ENCODE data around the gene PGM2. TPM values are rescaled to one million over a fixed set of nuclear protein-coding genes. Genes with fewer than 3 reads are reported as not detected.

PGM2 gene
- total RNA-seq, 2 donors from 2014 or later = 21.5 to 25.1 TPM

DNA sequence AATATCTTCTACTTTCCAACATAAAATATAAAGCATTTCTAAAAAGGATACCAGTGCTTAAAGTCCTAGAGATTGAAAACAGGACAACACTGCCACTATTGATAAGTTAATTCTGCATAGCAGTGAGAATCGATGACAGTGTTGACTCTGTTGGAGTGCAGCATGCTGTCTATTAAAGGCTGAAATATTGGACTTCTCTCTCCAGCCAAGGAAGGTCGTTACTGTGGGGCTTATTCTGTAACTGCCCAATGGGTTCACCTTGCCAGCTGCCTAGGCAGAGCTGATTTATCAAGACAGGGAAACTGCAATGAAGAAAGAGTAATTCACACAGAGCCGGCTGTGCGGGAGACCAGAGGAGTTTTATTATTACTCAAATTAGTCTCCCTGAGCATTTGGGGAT, 37.7 kb upstream of the PGM2 start:
- no peaks in the 10 kb centered on the region for H3K36me3 ChIP-seq (ENCODE audit: control insufficient read depth, insufficient read depth, low read length)
- H3K36me3 Mint-ChIP-seq (ENCODE audit: low read depth) = no peaks in the 10 kb centered on the region

DNA sequence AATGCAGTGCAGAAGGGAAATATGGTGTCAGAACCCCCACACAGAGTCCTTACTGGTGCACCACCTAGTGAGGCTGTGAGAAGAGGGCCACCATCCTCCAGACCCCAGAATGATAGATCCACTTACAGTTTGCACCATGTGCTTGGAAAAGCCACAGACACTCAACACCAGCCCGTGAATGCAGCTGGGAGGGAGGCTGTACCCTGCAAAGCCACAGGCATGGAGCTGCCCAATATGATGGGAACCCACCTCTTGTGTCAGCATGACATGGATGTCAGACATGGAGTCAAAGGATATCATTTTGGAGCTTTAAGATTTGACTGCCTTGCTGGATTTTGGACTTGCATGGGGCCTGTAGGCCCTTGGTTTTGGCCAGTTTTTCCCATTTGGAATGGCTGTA, 34.2 kb upstream of the PGM2 start:
- DNase-seq = no peak
- no peak overlapping the region for H3K9ac ChIP-seq (ENCODE audit: extremely low read depth, low read length, poor library complexity, severe bottlenecking)
- no peaks in the 10 kb centered on the region for H3K27me3 Mint-ChIP-seq (ENCODE audit: insufficient read depth)
- no peak overlapping the region for H3K27ac ChIP-seq (ENCODE audit: low read depth, low read length)
- TF ChIP-seq, protein P1, sequence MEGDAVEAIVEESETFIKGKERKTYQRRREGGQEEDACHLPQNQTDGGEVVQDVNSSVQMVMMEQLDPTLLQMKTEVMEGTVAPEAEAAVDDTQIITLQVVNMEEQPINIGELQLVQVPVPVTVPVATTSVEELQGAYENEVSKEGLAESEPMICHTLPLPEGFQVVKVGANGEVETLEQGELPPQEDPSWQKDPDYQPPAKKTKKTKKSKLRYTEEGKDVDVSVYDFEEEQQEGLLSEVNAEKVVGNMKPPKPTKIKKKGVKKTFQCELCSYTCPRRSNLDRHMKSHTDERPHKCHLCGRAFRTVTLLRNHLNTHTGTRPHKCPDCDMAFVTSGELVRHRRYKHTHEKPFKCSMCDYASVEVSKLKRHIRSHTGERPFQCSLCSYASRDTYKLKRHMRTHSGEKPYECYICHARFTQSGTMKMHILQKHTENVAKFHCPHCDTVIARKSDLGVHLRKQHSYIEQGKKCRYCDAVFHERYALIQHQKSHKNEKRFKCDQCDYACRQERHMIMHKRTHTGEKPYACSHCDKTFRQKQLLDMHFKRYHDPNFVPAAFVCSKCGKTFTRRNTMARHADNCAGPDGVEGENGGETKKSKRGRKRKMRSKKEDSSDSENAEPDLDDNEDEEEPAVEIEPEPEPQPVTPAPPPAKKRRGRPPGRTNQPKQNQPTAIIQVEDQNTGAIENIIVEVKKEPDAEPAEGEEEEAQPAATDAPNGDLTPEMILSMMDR (conservative IDR thresholded peaks at IDR 0.05) = no peak
- peaks cover 27% of the 10 kb centered on the region for H3K9me3 Mint-ChIP-seq
- H3K4me3 ChIP-seq (ENCODE audit: low read length) = no peak overlapping the region
- H3K4me3 Mint-ChIP-seq = no peak overlapping the region
- no peaks in the 10 kb centered on the region for H3K36me3 Mint-ChIP-seq (ENCODE audit: low read depth)
- H3K9me3 ChIP-seq (ENCODE audit: control insufficient read depth, low read length) = peaks cover 10% of the 10 kb centered on the region
- no peaks in the 10 kb centered on the region for H3K27me3 ChIP-seq (ENCODE audit: control insufficient read depth, insufficient read depth, low read length, poor library complexity, severe bottlenecking)
- H3K4me1 Mint-ChIP-seq = no peaks in the 10 kb centered on the region
- 79 to 100% methylated on average over 1 of the region's 1 CpG for WGBS, 2 experiments (ENCODE audit: insufficient coverage in 1 of 2, insufficient read length in 1 of 2)
- H3K36me3 ChIP-seq (ENCODE audit: control insufficient read depth, insufficient read depth, low read length) = no peaks in the 10 kb centered on the region
- H3K4me1 ChIP-seq (ENCODE audit: control insufficient read depth, insufficient read depth, low read length) = no peaks in the 10 kb centered on the region
- H3K27ac Mint-ChIP-seq = no peak overlapping the region

More for the DNA sequence above, 37.7 kb upstream of the PGM2 start:
- WGBS, 2 experiments (ENCODE audit: insufficient coverage in 1 of 2, insufficient read length in 1 of 2) = 75 to 90% methylated on average over 4 of the region's 4 CpGs
- Mint-ChIP-seq H3K9me3 (peaks cover 33% of the 10 kb centered on the region), H3K27me3 (ENCODE audit: insufficient read depth) (no peaks in the 10 kb centered on the region), H3K27ac (no peak overlapping the region), H3K4me1 (peaks cover 2% of the 10 kb centered on the region), H3K4me3 (no peak overlapping the region)
- Histone ChIP-seq H3K4me3 (ENCODE audit: low read length) (no peak overlapping the region), H3K9me3 (ENCODE audit: control insufficient read depth, low read length) (peaks cover 16% of the 10 kb centered on the region), H3K4me1 (ENCODE audit: control insufficient read depth, insufficient read depth, low read length) (no peaks in the 10 kb centered on the region), H3K27me3 (ENCODE audit: control insufficient read depth, insufficient read depth, low read length, poor library complexity, severe bottlenecking) (no peaks in the 10 kb centered on the region), H3K9ac (ENCODE audit: extremely low read depth, low read length, poor library complexity, severe bottlenecking) (no peak overlapping the region), H3K27ac (ENCODE audit: low read depth, low read length) (no peak overlapping the region)
- TF ChIP-seq, protein P1 (conservative IDR thresholded peaks at IDR 0.05) = no peak
- DNase-seq = no peak

DNA sequence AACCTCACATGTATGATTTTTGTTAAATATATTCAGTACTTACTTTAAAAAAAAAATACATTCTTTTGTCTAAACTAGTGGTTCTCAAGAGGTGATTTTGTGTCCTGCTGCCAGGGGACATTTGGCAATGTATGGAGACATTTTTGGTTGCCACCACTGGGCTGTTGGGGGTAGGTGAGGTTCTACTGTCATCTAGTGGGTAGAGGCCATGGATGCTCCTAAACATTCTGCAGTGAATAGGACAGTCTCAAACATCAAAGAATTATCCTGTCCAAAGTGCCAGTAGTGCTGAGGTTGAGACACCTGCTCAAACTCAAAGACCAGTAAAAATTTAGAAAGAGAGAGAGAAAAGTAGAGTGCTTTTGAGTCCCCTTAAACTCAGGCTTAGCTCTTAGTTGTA, 32.9 kb upstream of the PGM2 start:
- no peak overlapping the region for H3K27ac Mint-ChIP-seq

More for the DNA sequence above, 32.9 kb upstream of the PGM2 start:
- Histone ChIP-seq H3K27ac (ENCODE audit: low read depth, low read length) (no peak overlapping the region), H3K9ac (ENCODE audit: extremely low read depth, low read length, poor library complexity, severe bottlenecking) (no peak overlapping the region), H3K9me3 (ENCODE audit: control insufficient read depth, low read length) (peaks cover 10% of the 10 kb centered on the region), H3K36me3 (ENCODE audit: control insufficient read depth, insufficient read depth, low read length) (no peaks in the 10 kb centered on the region), H3K4me3 (ENCODE audit: low read length) (no peak overlapping the region), H3K4me1 (ENCODE audit: control insufficient read depth, insufficient read depth, low read length) (no peaks in the 10 kb centered on the region), H3K27me3 (ENCODE audit: control insufficient read depth, insufficient read depth, low read length, poor library complexity, severe bottlenecking) (no peaks in the 10 kb centered on the region)
- Mint-ChIP-seq H3K9me3 (peaks cover 27% of the 10 kb centered on the region), H3K4me3 (no peak overlapping the region), H3K27me3 (ENCODE audit: insufficient read depth) (no peaks in the 10 kb centered on the region), H3K36me3 (ENCODE audit: low read depth) (no peaks in the 10 kb centered on the region), H3K4me1 (no peaks in the 10 kb centered on the region)
- TF ChIP-seq, protein P1 (conservative IDR thresholded peaks at IDR 0.05) = peak; percentile 72
- DNase-seq = no peak
